Ascending aorta (tissue), 2 donors: Measurements from ENCODE around the gene NLGN1. TPM values are rescaled to one million over a fixed set of nuclear protein-coding genes. Genes with fewer than 3 reads are reported as not detected.

Experiments used
- DNase-seq, 2 donors: peaks; one replicate each; pipeline ENCODE4 v3.0.0-alpha.2; 2019; ENCODE audit warnings: low spot score in 2 of 2
- H3K27ac ChIP-seq, 2 donors: fragments of 200-600 bp; sonication (generic); one replicate each; pipeline ENCODE4 v1.5.1; 2016 to 2017; ENCODE audit warnings: mild to moderate bottlenecking in 1 of 2
- H3K27me3 ChIP-seq: fragments of 200-600 bp; sonication (generic); one replicate; pipeline ENCODE4 v1.5.1; 2017
- H3K36me3 ChIP-seq, 2 donors: fragments of 200-600 bp; sonication (generic); one replicate each; pipeline ENCODE4 v1.5.1; 2016
- H3K4me1 ChIP-seq, 2 donors: fragments of 200-600 bp; sonication (generic); one replicate each; pipeline ENCODE4 v1.5.1; 2016 to 2017; ENCODE audit warnings: mild to moderate bottlenecking in 1 of 2
- H3K4me3 ChIP-seq, 2 donors: fragments of 200-600 bp; sonication (generic); one replicate each; pipeline ENCODE4 v1.5.1; 2016 to 2017; ENCODE audit warnings: mild to moderate bottlenecking in 1 of 2
- H3K9me3 ChIP-seq, 2 donors: fragments of 200-600 bp; sonication (generic); one replicate each; pipeline ENCODE4 v1.5.1; 2016
- CTCF ChIP-seq, 3 experiments: fragments of 200-600 bp in 2 of 3; fragments of 450-650 bp in 1 of 3; sonication (generic) in 2 of 3; IDR thresholded peaks; one replicate each; pipeline ENCODE4 v1.5.1; 2016 to 2019; ENCODE audit warnings: antibody characterized with exemption in 3 of 3, mild to moderate bottlenecking in 1 of 3, moderate library complexity in 1 of 3
- intact Hi-C: fragments of 100-400 bp; cut with DNase I; formaldehyde crosslinking; loops from one replicate; pipeline ENCODE4 v1.15.1; 2023
- total RNA-seq: library from RNA; depleted of rRNA; stranded (reverse); fragments of >200 nt; gene quantifications from one replicate; pipeline ENCODE4 v1.1.0, GENCODE V29; 2016

The NLGN1 gene
- total RNA-seq, 1 donor from 2014 or later: 5.2 TPM

- Histone ChIP-seq H3K4me1 (peaks cover 0 to 8% of the 10 kb centered on the region in 2 donors), H3K27ac (no peak overlapping the region), H3K9me3 (no peaks in the 10 kb centered on the region), H3K4me3 (peak overlapping the region in 1 of 2 donors; percentile 4), H3K36me3 (no peaks in the 10 kb centered on the region), H3K27me3 (no peaks in the 10 kb centered on the region)
- intact Hi-C loops: loop anchor here (5.0 kb wide), 1 partner anchor 141 kb away; no protein-coding TSS in a partner anchor
- no peak for DNase-seq
- TF ChIP-seq CTCF (IDR thresholded peaks at IDR 0.05): peak; percentile 19 to 62 (median 22)
These were observed 13.9 kb downstream of the NLGN1 start for GRCh38 chr3:173411375-173411973.

GRCh38 chr3:173416070-173416469 lies 18.5 kb downstream of the NLGN1 start:
- intact Hi-C loops: no loop called here
- no peak for TF ChIP-seq CTCF (IDR thresholded peaks at IDR 0.05)
- no peaks in the 10 kb centered on the region for H3K9me3 ChIP-seq
- no peak for DNase-seq
- H3K27me3 ChIP-seq: no peaks in the 10 kb centered on the region
- H3K4me3 ChIP-seq: no peak overlapping the region
- no peak overlapping the region for H3K27ac ChIP-seq
- H3K4me1 ChIP-seq: peaks cover 0 to 5% of the 10 kb centered on the region in 2 donors
- no peaks in the 10 kb centered on the region for H3K36me3 ChIP-seq

GRCh38 chr3:173429076-173429475 lies 31.5 kb downstream of the NLGN1 start:
- Histone ChIP-seq H3K36me3 (no peaks in the 10 kb centered on the region), H3K4me1 (no peaks in the 10 kb centered on the region), H3K9me3 (peaks cover 0 to 37% of the 10 kb centered on the region in 2 donors), H3K27ac (no peak overlapping the region), H3K4me3 (no peak overlapping the region), H3K27me3 (no peaks in the 10 kb centered on the region)
- TF ChIP-seq CTCF (IDR thresholded peaks at IDR 0.05): no peak
- intact Hi-C loops: no loop called here
- no peak for DNase-seq

- H3K9me3 ChIP-seq: peaks cover 0 to 37% of the 10 kb centered on the region in 2 donors
- no peaks in the 10 kb centered on the region for H3K36me3 ChIP-seq
- no peak overlapping the region for H3K27ac ChIP-seq
- H3K27me3 ChIP-seq: no peaks in the 10 kb centered on the region
- no peak for DNase-seq
- no peaks in the 10 kb centered on the region for H3K4me1 ChIP-seq
- intact Hi-C loops: no loop called here
- H3K4me3 ChIP-seq: no peak overlapping the region
- no peak for TF ChIP-seq CTCF (IDR thresholded peaks at IDR 0.05)
These were observed 32.0 kb downstream of the NLGN1 start for GRCh38 chr3:173429527-173429926.

GRCh38 chr3:173430576-173430975 lies 33.0 kb downstream of the NLGN1 start:
- H3K9me3 ChIP-seq: peaks cover 0 to 30% of the 10 kb centered on the region in 2 donors
- H3K4me1 ChIP-seq: no peaks in the 10 kb centered on the region
- intact Hi-C loops: no loop called here
- no peak for DNase-seq
- no peak for TF ChIP-seq CTCF (IDR thresholded peaks at IDR 0.05)
- H3K27ac ChIP-seq: no peak overlapping the region
- H3K36me3 ChIP-seq: no peaks in the 10 kb centered on the region
- no peaks in the 10 kb centered on the region for H3K27me3 ChIP-seq
- no peak overlapping the region for H3K4me3 ChIP-seq

- intact Hi-C loops: no loop called here
- TF ChIP-seq CTCF (IDR thresholded peaks at IDR 0.05): no peak
These were observed 41.5 kb downstream of the NLGN1 start for GRCh38 chr3:173439004-173439403.

More at GRCh38 chr3:173439004-173439403, 41.5 kb downstream of the NLGN1 start:
- no peak overlapping the region for H3K27ac ChIP-seq
- H3K9me3 ChIP-seq: no peaks in the 10 kb centered on the region
- H3K36me3 ChIP-seq: no peaks in the 10 kb centered on the region
- no peaks in the 10 kb centered on the region for H3K4me1 ChIP-seq
- DNase-seq: no peak
- H3K4me3 ChIP-seq: no peak overlapping the region
- H3K27me3 ChIP-seq: no peaks in the 10 kb centered on the region
